ENCODE data around the gene LCE3C.

Gene LCE3C

GRCh38 chr1:152613511-152613910, 13.5 kb downstream of the LCE3C start, which contains the start of gene LCE3B:
LCE3B (plus strand) TSS chr1:152613811; CDS start chr1:152613811, 0 bp downstream.
- H3K9me3 ChIP-seq (ENCODE audit: control insufficient read depth, low read length), result no peaks in the 10 kb centered on the region
- H3K27me3 ChIP-seq (replicated peaks; ENCODE audit: control insufficient read depth, insufficient read depth, low read length, poor library complexity, severe bottlenecking), result no peaks in the 10 kb centered on the region
- H3K36me3 ChIP-seq (ENCODE audit: control insufficient read depth, insufficient read depth, low read length), result no peaks in the 10 kb centered on the region
- DNase-seq, result no peak
- no peak within 1 kb of the TSS for H3K4me3 ChIP-seq (ENCODE audit: insufficient read depth, low read depth, low read length, poor library complexity, severe bottlenecking)
- H3K4me1 ChIP-seq (ENCODE audit: control insufficient read depth, insufficient read depth, low read length, poor library complexity, severe bottlenecking), result no peaks in the 10 kb centered on the region
- no peak within 1 kb of the TSS for H3K27ac ChIP-seq (ENCODE audit: insufficient read depth, low read length, poor library complexity, severe bottlenecking)

GRCh38 chr1:152621993-152622392, 22.0 kb downstream of the LCE3C start:
- Histone ChIP-seq H3K4me1 (ENCODE audit: control insufficient read depth, insufficient read depth, low read length, poor library complexity, severe bottlenecking) (no peaks in the 10 kb centered on the region), H3K9me3 (ENCODE audit: control insufficient read depth, low read length) (no peaks in the 10 kb centered on the region), H3K36me3 (ENCODE audit: control insufficient read depth, insufficient read depth, low read length) (no peaks in the 10 kb centered on the region), H3K4me3 (ENCODE audit: insufficient read depth, low read depth, low read length, poor library complexity, severe bottlenecking) (no peak overlapping the region), H3K27ac (ENCODE audit: insufficient read depth, low read length, poor library complexity, severe bottlenecking) (no peak overlapping the region), H3K27me3 (replicated peaks; ENCODE audit: control insufficient read depth, insufficient read depth, low read length, poor library complexity, severe bottlenecking) (no peaks in the 10 kb centered on the region)
- DNase-seq, result no peak

- no peaks in the 10 kb centered on the region for H3K27me3 ChIP-seq (replicated peaks; ENCODE audit: control insufficient read depth, insufficient read depth, low read length, poor library complexity, severe bottlenecking)
- no peaks in the 10 kb centered on the region for H3K36me3 ChIP-seq (ENCODE audit: control insufficient read depth, insufficient read depth, low read length)
- H3K4me1 ChIP-seq (ENCODE audit: control insufficient read depth, insufficient read depth, low read length, poor library complexity, severe bottlenecking), result no peaks in the 10 kb centered on the region
- H3K27ac ChIP-seq (ENCODE audit: insufficient read depth, low read length, poor library complexity, severe bottlenecking), result no peak within 1 kb of the TSS
- no peak for DNase-seq
- no peaks in the 10 kb centered on the region for H3K9me3 ChIP-seq (ENCODE audit: control insufficient read depth, low read length)
- no peak within 1 kb of the TSS for H3K4me3 ChIP-seq (ENCODE audit: insufficient read depth, low read depth, low read length, poor library complexity, severe bottlenecking)
Measured at GRCh38 chr1:152622803-152623202, 22.8 kb downstream of the LCE3C start, which contains the start of gene LCE3A. LCE3A (minus strand) TSS chr1:152623103; CDS start chr1:152623103, 0 bp downstream.

- H3K27ac ChIP-seq (ENCODE audit: insufficient read depth, low read length, poor library complexity, severe bottlenecking), result no peak overlapping the region
- no peaks in the 10 kb centered on the region for H3K36me3 ChIP-seq (ENCODE audit: control insufficient read depth, insufficient read depth, low read length)
- no peaks in the 10 kb centered on the region for H3K9me3 ChIP-seq (ENCODE audit: control insufficient read depth, low read length)
- no peaks in the 10 kb centered on the region for H3K4me1 ChIP-seq (ENCODE audit: control insufficient read depth, insufficient read depth, low read length, poor library complexity, severe bottlenecking)
- peaks cover 3% of the 10 kb centered on the region for H3K27me3 ChIP-seq (replicated peaks; ENCODE audit: control insufficient read depth, insufficient read depth, low read length, poor library complexity, severe bottlenecking)
- no peak overlapping the region for H3K4me3 ChIP-seq (ENCODE audit: insufficient read depth, low read depth, low read length, poor library complexity, severe bottlenecking)
- no peak for DNase-seq
Measured at GRCh38 chr1:152623203-152623844, 23.3 kb downstream of the LCE3C start.

GRCh38 chr1:152626744-152627143, 26.7 kb downstream of the LCE3C start:
- H3K4me1 ChIP-seq (ENCODE audit: control insufficient read depth, insufficient read depth, low read length, poor library complexity, severe bottlenecking), result no peaks in the 10 kb centered on the region
- H3K9me3 ChIP-seq (ENCODE audit: control insufficient read depth, low read length), result no peaks in the 10 kb centered on the region
- H3K36me3 ChIP-seq (ENCODE audit: control insufficient read depth, insufficient read depth, low read length), result no peaks in the 10 kb centered on the region
- DNase-seq, result no peak
- H3K27me3 ChIP-seq (replicated peaks; ENCODE audit: control insufficient read depth, insufficient read depth, low read length, poor library complexity, severe bottlenecking), result peaks cover 5% of the 10 kb centered on the region
- H3K27ac ChIP-seq (ENCODE audit: insufficient read depth, low read length, poor library complexity, severe bottlenecking), result no peak overlapping the region
- no peak overlapping the region for H3K4me3 ChIP-seq (ENCODE audit: insufficient read depth, low read depth, low read length, poor library complexity, severe bottlenecking)

GRCh38 chr1:152630596-152630995, 30.6 kb downstream of the LCE3C start:
- no peaks in the 10 kb centered on the region for H3K36me3 ChIP-seq (ENCODE audit: control insufficient read depth, insufficient read depth, low read length)
- no peak for DNase-seq
- no peaks in the 10 kb centered on the region for H3K4me1 ChIP-seq (ENCODE audit: control insufficient read depth, insufficient read depth, low read length, poor library complexity, severe bottlenecking)
- H3K27me3 ChIP-seq (replicated peaks; ENCODE audit: control insufficient read depth, insufficient read depth, low read length, poor library complexity, severe bottlenecking), result peaks cover 5% of the 10 kb centered on the region
- no peak overlapping the region for H3K4me3 ChIP-seq (ENCODE audit: insufficient read depth, low read depth, low read length, poor library complexity, severe bottlenecking)
- no peaks in the 10 kb centered on the region for H3K9me3 ChIP-seq (ENCODE audit: control insufficient read depth, low read length)
- no peak overlapping the region for H3K27ac ChIP-seq (ENCODE audit: insufficient read depth, low read length, poor library complexity, severe bottlenecking)

GRCh38 chr1:152640351-152640750, 40.3 kb downstream of the LCE3C start:
- Histone ChIP-seq H3K4me1 (ENCODE audit: control insufficient read depth, insufficient read depth, low read length, poor library complexity, severe bottlenecking) (no peaks in the 10 kb centered on the region), H3K27ac (ENCODE audit: insufficient read depth, low read length, poor library complexity, severe bottlenecking) (no peak overlapping the region), H3K9me3 (ENCODE audit: control insufficient read depth, low read length) (no peaks in the 10 kb centered on the region), H3K4me3 (ENCODE audit: insufficient read depth, low read depth, low read length, poor library complexity, severe bottlenecking) (no peak overlapping the region), H3K27me3 (replicated peaks; ENCODE audit: control insufficient read depth, insufficient read depth, low read length, poor library complexity, severe bottlenecking) (peaks cover 4% of the 10 kb centered on the region), H3K36me3 (ENCODE audit: control insufficient read depth, insufficient read depth, low read length) (no peaks in the 10 kb centered on the region)
- DNase-seq, result no peak

GRCh38 chr1:152643945-152644344, 43.9 kb downstream of the LCE3C start:
- H3K27me3 ChIP-seq (replicated peaks; ENCODE audit: control insufficient read depth, insufficient read depth, low read length, poor library complexity, severe bottlenecking), result peaks cover 4% of the 10 kb centered on the region

GRCh38 chr1:152645146-152645545, 45.1 kb downstream of the LCE3C start:
- H3K27me3 ChIP-seq (replicated peaks; ENCODE audit: control insufficient read depth, insufficient read depth, low read length, poor library complexity, severe bottlenecking), result no peaks in the 10 kb centered on the region
- DNase-seq, result no peak
- H3K36me3 ChIP-seq (ENCODE audit: control insufficient read depth, insufficient read depth, low read length), result no peaks in the 10 kb centered on the region
- H3K4me1 ChIP-seq (ENCODE audit: control insufficient read depth, insufficient read depth, low read length, poor library complexity, severe bottlenecking), result no peaks in the 10 kb centered on the region
- no peak overlapping the region for H3K4me3 ChIP-seq (ENCODE audit: insufficient read depth, low read depth, low read length, poor library complexity, severe bottlenecking)
- no peaks in the 10 kb centered on the region for H3K9me3 ChIP-seq (ENCODE audit: control insufficient read depth, low read length)
- no peak overlapping the region for H3K27ac ChIP-seq (ENCODE audit: insufficient read depth, low read length, poor library complexity, severe bottlenecking)

More at GRCh38 chr1:152643945-152644344, 43.9 kb downstream of the LCE3C start:
- Histone ChIP-seq H3K9me3 (ENCODE audit: control insufficient read depth, low read length) (no peaks in the 10 kb centered on the region), H3K4me3 (ENCODE audit: insufficient read depth, low read depth, low read length, poor library complexity, severe bottlenecking) (no peak overlapping the region), H3K27ac (ENCODE audit: insufficient read depth, low read length, poor library complexity, severe bottlenecking) (no peak overlapping the region), H3K4me1 (ENCODE audit: control insufficient read depth, insufficient read depth, low read length, poor library complexity, severe bottlenecking) (no peaks in the 10 kb centered on the region), H3K36me3 (ENCODE audit: control insufficient read depth, insufficient read depth, low read length) (no peaks in the 10 kb centered on the region)
- no peak for DNase-seq

GRCh38 chr1:152646656-152647055, 46.6 kb downstream of the LCE3C start:
- Histone ChIP-seq H3K4me1 (ENCODE audit: control insufficient read depth, insufficient read depth, low read length, poor library complexity, severe bottlenecking) (no peaks in the 10 kb centered on the region), H3K27ac (ENCODE audit: insufficient read depth, low read length, poor library complexity, severe bottlenecking) (no peak overlapping the region), H3K9me3 (ENCODE audit: control insufficient read depth, low read length) (no peaks in the 10 kb centered on the region), H3K4me3 (ENCODE audit: insufficient read depth, low read depth, low read length, poor library complexity, severe bottlenecking) (no peak overlapping the region), H3K36me3 (ENCODE audit: control insufficient read depth, insufficient read depth, low read length) (no peaks in the 10 kb centered on the region), H3K27me3 (replicated peaks; ENCODE audit: control insufficient read depth, insufficient read depth, low read length, poor library complexity, severe bottlenecking) (no peaks in the 10 kb centered on the region)
- no peak for DNase-seq
